ENCODE measurements around the gene ALOX12. TPM values are rescaled to one million over a fixed set of nuclear protein-coding genes. Genes with fewer than 3 reads are reported as not detected.
A peak's percentile ranks its signal among the peaks of the same experiment; 100 is the strongest.

ALOX12 gene
- total and polyA plus RNA-seq, 12 donors = 0.16 to 0.39 (median 0.23) TPM; not detected in 9

GRCh38 chr17:7004398-7005253 is 8.8 kb downstream of the ALOX12 start:
- intact Hi-C loops (cut with DNase I) = loop anchor here (5.0 to 10.0 kb wide), 3 partner anchors 92 to 340 kb away; no protein-coding TSS in a partner anchor
- H3K4me3 ChIP-seq = no peak overlapping the region
- H3K9me3 ChIP-seq (replicated peaks in 1 of 3) = no peaks in the 10 kb centered on the region
- DNase-seq = peak in 3 of 7 donors; percentile 29 to 38 (median 35)
- peaks cover 0 to 36% of the 10 kb centered on the region in 2 donors for H3K36me3 ChIP-seq (replicated peaks in 1 of 2)
- no peaks in the 10 kb centered on the region for H3K4me1 ChIP-seq (replicated peaks in 1 of 2)
- H3K27ac ChIP-seq = no peak overlapping the region
- 80 to 100% (median 91%) methylated on average over 2 of the region's 2 CpGs for WGBS, 4 donors
- TF ChIP-seq POLR2A (IDR thresholded peaks at IDR 0.05) (no peak), CTCF (IDR thresholded peaks at IDR 0.05) (peak; percentile 46 to 81 (median 74))
- no peaks in the 10 kb centered on the region for H3K27me3 ChIP-seq

- no peak overlapping the region for H3K4me3 ChIP-seq
- TF ChIP-seq POLR2A (IDR thresholded peaks at IDR 0.05) = no peak
- TF ChIP-seq CTCF (IDR thresholded peaks at IDR 0.05) = no peak
- H3K4me1 ChIP-seq (replicated peaks in 1 of 2) = peaks cover under 1 to 10% of the 10 kb centered on the region in 2 donors
- H3K27me3 ChIP-seq = no peaks in the 10 kb centered on the region
- DNase-seq = no peak
- H3K9me3 ChIP-seq (replicated peaks in 1 of 3) = no peaks in the 10 kb centered on the region
- WGBS, 4 donors = 74 to 83% (median 81%) methylated on average over 5 to 6 of the region's 7 CpGs
- no peak overlapping the region for H3K27ac ChIP-seq
- H3K36me3 ChIP-seq (replicated peaks in 1 of 2) = peaks cover 0 to 30% of the 10 kb centered on the region in 2 donors
- intact Hi-C loops (cut with DNase I) = loop anchor here (5.0 to 10.0 kb wide), 3 partner anchors 93 to 341 kb away; no protein-coding TSS in a partner anchor
These were observed 9.9 kb downstream of the ALOX12 start for GRCh38 chr17:7005716-7006115.

GRCh38 chr17:7007143-7007542 is 11.3 kb downstream of the ALOX12 start:
- peaks cover 11 to 23% of the 10 kb centered on the region in 2 donors for H3K4me1 ChIP-seq (replicated peaks in 1 of 2)
- H3K36me3 ChIP-seq (replicated peaks in 1 of 2) = peaks cover 0 to 16% of the 10 kb centered on the region in 2 donors
- H3K27me3 ChIP-seq = no peaks in the 10 kb centered on the region
- H3K9me3 ChIP-seq (replicated peaks in 1 of 3) = no peaks in the 10 kb centered on the region
- TF ChIP-seq POLR2A (IDR thresholded peaks at IDR 0.05) (no peak), CTCF (IDR thresholded peaks at IDR 0.05) (no peak)
- no peak overlapping the region for H3K4me3 ChIP-seq
- intact Hi-C loops (cut with DNase I) = loop anchor here (5.0 to 10.0 kb wide), 3 partner anchors 95 to 342 kb away; no protein-coding TSS in a partner anchor
- no peak for DNase-seq
- WGBS, 4 donors = 78 to 95% (median 82%) methylated on average over 2 of the region's 2 CpGs
- no peak overlapping the region for H3K27ac ChIP-seq

GRCh38 chr17:7010523-7010922 is 14.7 kb downstream of the ALOX12 start:
- H3K36me3 ChIP-seq (replicated peaks in 1 of 2) = peaks cover 0 to 5% of the 10 kb centered on the region in 2 donors
- H3K27me3 ChIP-seq = no peaks in the 10 kb centered on the region
- DNase-seq = no peak
- intact Hi-C loops (cut with DNase I) = no loop called here
- 89 to 97% (median 91%) methylated on average over 2 of the region's 2 CpGs for WGBS, 4 donors
- H3K27ac ChIP-seq = no peak overlapping the region
- TF ChIP-seq CTCF (IDR thresholded peaks at IDR 0.05) = no peak
- TF ChIP-seq POLR2A (IDR thresholded peaks at IDR 0.05) = no peak
- no peak overlapping the region for H3K4me3 ChIP-seq
- peaks cover 20 to 38% of the 10 kb centered on the region in 2 donors for H3K4me1 ChIP-seq (replicated peaks in 1 of 2)
- no peaks in the 10 kb centered on the region for H3K9me3 ChIP-seq (replicated peaks in 1 of 3)
